NCI-H2227 (cell line): Measurements from ENCODE around the gene CDK5.
"Not testable (repeated sequence)": the region's sequence is repeated elsewhere in the genome, so short reads cannot be mapped to it uniquely, and the experiment has no call there.

ENCODE experiments used
- DNase-seq: peaks from one replicate; lab custom pipeline; 2025; ENCODE audit not compliant: unreplicated experiment; lab: John Stamatoyannopoulos, UW

The CDK5 gene

GRCh38 chr7:151017370-151017952, 40.2 kb downstream of the CDK5 start:
- DNase-seq = no peak

GRCh38 chr7:151016942-151017341, 40.8 kb downstream of the CDK5 start:
- DNase-seq = no peak

GRCh38 chr7:151016505-151016904, 41.2 kb downstream of the CDK5 start:
- no peak for DNase-seq

GRCh38 chr7:151015967-151016366, 41.7 kb downstream of the CDK5 start:
- no peak for DNase-seq

GRCh38 chr7:151014950-151015349, 42.7 kb downstream of the CDK5 start:
- no peak for DNase-seq

GRCh38 chr7:151013733-151014497, 43.8 kb downstream of the CDK5 start:
- DNase-seq = no peak

- no peak for DNase-seq
These were observed 44.4 kb downstream of the CDK5 start for GRCh38 chr7:151013356-151013732.

- no peak for DNase-seq
These were observed 44.8 kb downstream of the CDK5 start for GRCh38 chr7:151012911-151013347.

- no peak for DNase-seq
These were observed 45.5 kb downstream of the CDK5 start for GRCh38 chr7:151012031-151012692.

GRCh38 chr7:151011616-151012015, 46.1 kb downstream of the CDK5 start:
- not testable (repeated sequence) for DNase-seq

- DNase-seq = no peak
These were observed 46.6 kb downstream of the CDK5 start for GRCh38 chr7:151011097-151011409.

- DNase-seq = peak; percentile 36
These were observed 47.2 kb downstream of the CDK5 start for GRCh38 chr7:151010307-151011096.

- no peak for DNase-seq
These were observed 47.7 kb downstream of the CDK5 start for GRCh38 chr7:151010037-151010306.

GRCh38 chr7:151009327-151010036, 48.2 kb downstream of the CDK5 start:
- no peak for DNase-seq

- DNase-seq = no peak
These were observed 49.0 kb downstream of the CDK5 start for GRCh38 chr7:151008511-151009323.

GRCh38 chr7:151008143-151008510, 49.6 kb downstream of the CDK5 start:
- no peak for DNase-seq

- DNase-seq = no peak
These were observed 50.2 kb downstream of the CDK5 start for GRCh38 chr7:151007469-151007898.

GRCh38 chr7:151006590-151007300, 51.0 kb downstream of the CDK5 start:
- no peak for DNase-seq

- no peak for DNase-seq
These were observed 52.1 kb downstream of the CDK5 start for GRCh38 chr7:151005566-151005965.
